CD14-positive monocyte (primary cell): Measurements from ENCODE around the gene EPB41. TPM values are rescaled to one million over a fixed set of nuclear protein-coding genes. Genes with fewer than 3 reads are reported as not detected.

ENCODE experiments used
- DNase-seq, 3 donors: peaks; one replicate each; pipeline ENCODE4 v3.0.0-alpha.2; 2011 to 2022
- H2AFZ ChIP-seq: 2 replicates; pipeline ENCODE4 v1.6.0; 2012; ENCODE audit warnings: mild to moderate bottlenecking, low read depth, low read length, inconsistent platforms; ENCODE audit not compliant: insufficient read depth, poor library complexity, severe bottlenecking
- H3K27ac ChIP-seq, 2 donors: 1 replicate in 1 of 2; 2 replicates in 1 of 2; pipeline ENCODE4 v1.5.1; 2012 to 2013; ENCODE audit warnings: low read length in 2 of 2, control low read depth in 1 of 2, inconsistent platforms in 1 of 2, low read depth in 1 of 2, mild to moderate bottlenecking in 1 of 2
- H3K27me3 ChIP-seq, 2 donors: one replicate each; pipeline versions ENCODE4 v1.6.0 to v1.6.1; 2011 to 2013; ENCODE audit warnings: low read length in 2 of 2; ENCODE audit not compliant: control insufficient read depth in 2 of 2, insufficient read depth in 2 of 2
- H3K36me3 ChIP-seq, 2 donors: replicated peaks in 1 of 2; 1 replicate in 1 of 2; 2 replicates in 1 of 2; pipeline versions ENCODE4 v1.5.1 to v1.6.1; 2012 to 2013; ENCODE audit warnings: low read length in 2 of 2, control low read depth in 1 of 2, inconsistent platforms in 1 of 2, mild to moderate bottlenecking in 1 of 2; ENCODE audit not compliant: insufficient read depth in 2 of 2, control insufficient read depth in 1 of 2
- H3K4me1 ChIP-seq, 2 donors: 1 replicate in 1 of 2; 2 replicates in 1 of 2; pipeline versions ENCODE4 v1.5.1 to v1.6.1; 2012 to 2013; ENCODE audit warnings: low read length in 2 of 2, control low read depth in 1 of 2, inconsistent platforms in 1 of 2, mild to moderate bottlenecking in 1 of 2, moderate library complexity in 1 of 2; ENCODE audit not compliant: insufficient read depth in 2 of 2, control insufficient read depth in 1 of 2
- H3K4me2 ChIP-seq: replicated peaks from 2 replicates; pipeline ENCODE3; 2012; ENCODE audit warnings: low read length, moderate library complexity, mild to moderate bottlenecking; ENCODE audit not compliant: poor library complexity, severe bottlenecking; ENCODE audit errors: extremely low read depth
- H3K4me3 ChIP-seq, 3 experiments: fragments of 200-600 bp in 1 of 3; sonication (generic) in 1 of 3; replicated peaks in 1 of 3; 1 replicate in 2 of 3; 2 replicates in 1 of 3; pipeline ENCODE4 v1.5.1; 2011 to 2013; ENCODE audit warnings: low read length in 3 of 3, mild to moderate bottlenecking in 3 of 3, control low read depth in 2 of 3, low read depth in 2 of 3, inconsistent platforms in 1 of 3, moderate library complexity in 1 of 3
- H3K79me2 ChIP-seq: 2 replicates; pipeline ENCODE4 v1.6.0; 2012; ENCODE audit warnings: mild to moderate bottlenecking, control low read depth, inconsistent platforms, low read length, moderate library complexity; ENCODE audit not compliant: insufficient read depth
- H3K9ac ChIP-seq: 2 replicates; pipeline ENCODE4 v1.6.0; 2017; ENCODE audit warnings: low read length, mild to moderate bottlenecking; ENCODE audit not compliant: insufficient read depth, poor library complexity, severe bottlenecking
- H3K9me3 ChIP-seq, 2 donors: replicated peaks in 1 of 2; 1 replicate in 1 of 2; 2 replicates in 1 of 2; pipeline versions ENCODE4 v1.5.1 to v1.6.1; 2012 to 2013; ENCODE audit warnings: low read length in 2 of 2, control low read depth in 1 of 2; ENCODE audit not compliant: control insufficient read depth in 1 of 2, insufficient read depth in 1 of 2
- H4K20me1 ChIP-seq: 2 replicates; pipeline ENCODE4 v1.6.0; 2012; ENCODE audit warnings: mild to moderate bottlenecking, low read length, control low read depth, moderate library complexity; ENCODE audit not compliant: insufficient read depth
- H3K27ac Mint-ChIP-seq, 7 donors: one replicate each; pipeline ENCODE4 v1.8.0; 2020; ENCODE audit warnings: mild to moderate bottlenecking in 7 of 7, mixed read lengths in 7 of 7, moderate library complexity in 6 of 7, inconsistent platforms in 2 of 7
- H3K27me3 Mint-ChIP-seq, 3 donors: one replicate each; pipeline ENCODE4 v1.8.0; 2021 to 2022; ENCODE audit warnings: low read depth in 3 of 3, mild to moderate bottlenecking in 3 of 3, mixed read lengths in 3 of 3, moderate library complexity in 3 of 3, inconsistent platforms in 1 of 3
- H3K36me3 Mint-ChIP-seq, 2 donors: one replicate each; pipeline ENCODE4 v1.8.0; 2020; ENCODE audit warnings: mixed read lengths in 2 of 2, inconsistent platforms in 1 of 2, mild to moderate bottlenecking in 1 of 2
- H3K4me1 Mint-ChIP-seq: one replicate; pipeline ENCODE4 v1.8.0; 2020; ENCODE audit warnings: mild to moderate bottlenecking, mixed read lengths
- H3K4me3 Mint-ChIP-seq, 2 donors: one replicate each; pipeline ENCODE4 v1.8.0; 2020; ENCODE audit warnings: mild to moderate bottlenecking in 2 of 2, mixed read lengths in 2 of 2, moderate library complexity in 1 of 2
- H3K9me3 Mint-ChIP-seq, 7 donors: one replicate each; pipeline ENCODE4 v1.8.0; 2020 to 2022; ENCODE audit warnings: mixed read lengths in 7 of 7, mild to moderate bottlenecking in 6 of 7, moderate library complexity in 6 of 7, inconsistent platforms in 2 of 7
- WGBS: methylation state at CpG from one replicate; pipeline ENCODE4 v1.1.5; 2013; ENCODE audit warnings: missing lambda C conversion rate; ENCODE audit not compliant: insufficient coverage; 5-methylcytosine and 5-hydroxymethylcytosine counted together
- intact Hi-C, 2 donors: fragments of 100-400 bp; cut with micrococcal nuclease; formaldehyde crosslinking; loops; one replicate each; pipeline versions ENCODE4 v1.15.0 to v1.15.1; 2023
- polyA plus RNA-seq, 3 donors: library from polyadenylated mRNA; depleted of rRNA in 1 of 3; unstranded in 2 of 3; stranded (reverse) in 1 of 3; fragments of 300-500 nt in 2 of 3; fragments of >200 nt in 1 of 3; fragmentation: Illumina TruSeq in 2 of 3; gene quantifications; 1 replicate in 2 of 3; 2 replicates in 1 of 3; pipeline ENCODE4 v1.2.3, GENCODE V29; 2012 to 2021
- TF ChIP-seq, protein P1 (sequence below): fragments of 200-600 bp; IDR thresholded peaks from one replicate; pipeline ENCODE4 v1.8.0; 2022; ENCODE audit warnings: antibody characterized with exemption, mild to moderate bottlenecking

The EPB41 gene
- polyA plus RNA-seq, 3 donors: 11.3 to 19.4 (median 18.9) TPM

DNA sequence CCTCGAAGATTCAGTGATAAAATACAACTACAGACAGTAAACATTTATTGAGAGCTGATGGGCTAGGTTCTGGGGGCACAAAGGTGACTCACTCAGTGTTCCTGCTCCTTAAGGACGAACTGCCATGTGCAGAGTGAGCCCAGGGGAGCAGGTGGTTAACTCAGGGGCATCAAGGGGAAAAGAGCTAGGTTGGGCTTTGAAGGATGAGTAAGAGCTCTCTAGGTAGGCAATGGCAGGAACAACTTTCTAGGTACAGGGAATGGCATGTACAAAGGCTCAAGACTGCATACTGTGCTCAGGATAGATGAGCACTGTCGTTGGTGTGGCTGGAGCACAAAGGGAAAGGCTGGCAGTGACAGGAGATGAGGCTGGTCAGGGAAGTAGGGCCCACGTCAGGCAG is 16.6 kb upstream of the EPB41 start:
- WGBS: 54% methylated on average over 3 of the region's 4 CpGs
- H3K27ac ChIP-seq: peak overlapping the region in 1 of 2 donors; percentile 56
- H3K9me3 ChIP-seq: no peaks in the 10 kb centered on the region
- DNase-seq: no peak
- TF ChIP-seq, protein P1, sequence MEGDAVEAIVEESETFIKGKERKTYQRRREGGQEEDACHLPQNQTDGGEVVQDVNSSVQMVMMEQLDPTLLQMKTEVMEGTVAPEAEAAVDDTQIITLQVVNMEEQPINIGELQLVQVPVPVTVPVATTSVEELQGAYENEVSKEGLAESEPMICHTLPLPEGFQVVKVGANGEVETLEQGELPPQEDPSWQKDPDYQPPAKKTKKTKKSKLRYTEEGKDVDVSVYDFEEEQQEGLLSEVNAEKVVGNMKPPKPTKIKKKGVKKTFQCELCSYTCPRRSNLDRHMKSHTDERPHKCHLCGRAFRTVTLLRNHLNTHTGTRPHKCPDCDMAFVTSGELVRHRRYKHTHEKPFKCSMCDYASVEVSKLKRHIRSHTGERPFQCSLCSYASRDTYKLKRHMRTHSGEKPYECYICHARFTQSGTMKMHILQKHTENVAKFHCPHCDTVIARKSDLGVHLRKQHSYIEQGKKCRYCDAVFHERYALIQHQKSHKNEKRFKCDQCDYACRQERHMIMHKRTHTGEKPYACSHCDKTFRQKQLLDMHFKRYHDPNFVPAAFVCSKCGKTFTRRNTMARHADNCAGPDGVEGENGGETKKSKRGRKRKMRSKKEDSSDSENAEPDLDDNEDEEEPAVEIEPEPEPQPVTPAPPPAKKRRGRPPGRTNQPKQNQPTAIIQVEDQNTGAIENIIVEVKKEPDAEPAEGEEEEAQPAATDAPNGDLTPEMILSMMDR: no peak
- Mint-ChIP-seq H3K4me3 (peak overlapping the region in 1 of 2 donors; percentile 75), H3K27ac (peak overlapping the region in 5 of 7 donors; percentile 40 to 82 (median 70)), H3K36me3 (peaks cover 29 to 40% of the 10 kb centered on the region in 2 donors), H3K9me3 (no peaks in the 10 kb centered on the region), H3K4me1 (peaks cover 38% of the 10 kb centered on the region), H3K27me3 (no peaks in the 10 kb centered on the region)
- intact Hi-C loops: no loop called here
- H2AFZ ChIP-seq: no peak overlapping the region
- H3K9ac ChIP-seq: no peak overlapping the region
- H3K4me1 ChIP-seq: peaks cover 23 to 29% of the 10 kb centered on the region in 2 donors
- peaks cover 16 to 31% of the 10 kb centered on the region in 2 donors for H3K36me3 ChIP-seq
- H4K20me1 ChIP-seq: peaks cover 49% of the 10 kb centered on the region
- H3K27me3 ChIP-seq: no peaks in the 10 kb centered on the region
- H3K79me2 ChIP-seq: peaks cover 45% of the 10 kb centered on the region
- H3K4me2 ChIP-seq: no peak overlapping the region
- H3K4me3 ChIP-seq: peak overlapping the region in 1 of 3 experiments; percentile 48

DNA sequence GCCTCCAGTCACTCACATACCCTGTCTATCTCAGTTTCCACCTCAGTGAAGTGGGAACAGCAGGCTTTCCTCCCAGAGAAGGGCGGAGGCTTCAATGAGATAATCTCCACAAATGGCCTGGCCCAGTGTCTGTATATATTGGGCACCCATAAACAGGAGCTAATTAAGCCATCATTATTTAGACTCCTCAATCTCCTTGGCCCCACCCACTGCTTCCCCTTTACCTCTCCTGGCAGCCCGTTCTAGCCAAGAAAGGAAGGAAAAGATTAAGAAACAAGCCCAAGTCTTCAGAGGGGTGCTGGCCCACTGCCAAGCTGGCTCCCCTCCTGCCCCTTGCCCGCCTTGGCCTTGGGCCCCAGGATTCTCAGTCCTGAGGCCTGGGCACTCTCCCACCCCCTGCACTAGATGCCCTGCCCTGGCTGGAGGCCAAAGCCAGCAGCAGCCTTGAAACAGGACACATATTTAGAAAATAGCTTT is 15.9 kb upstream of the EPB41 start:
- H3K36me3 Mint-ChIP-seq: peaks cover 27 to 36% of the 10 kb centered on the region in 2 donors
- DNase-seq: peak in 1 of 3 donors; percentile 40
- Histone ChIP-seq H3K4me1 (peaks cover 23 to 29% of the 10 kb centered on the region in 2 donors), H3K4me2 (peak overlapping the region; percentile 52), H4K20me1 (peaks cover 49% of the 10 kb centered on the region), H3K27me3 (no peaks in the 10 kb centered on the region), H3K79me2 (peaks cover 51% of the 10 kb centered on the region), H3K36me3 (peaks cover 16 to 26% of the 10 kb centered on the region in 2 donors), H3K27ac (peak overlapping the region; percentile 56 to 60), H3K9me3 (no peaks in the 10 kb centered on the region), H2AFZ (peak overlapping the region; percentile 10), H3K9ac (peak overlapping the region; percentile 9), H3K4me3 (peak overlapping the region in 1 of 3 experiments; percentile 48)
- H3K4me1 Mint-ChIP-seq: peaks cover 38% of the 10 kb centered on the region
- peak overlapping the region in 6 of 7 donors; percentile 22 to 89 (median 76) for H3K27ac Mint-ChIP-seq
- peak overlapping the region; percentile 63 to 75 for H3K4me3 Mint-ChIP-seq
- TF ChIP-seq, protein P1: no peak
- intact Hi-C loops: no loop called here
- H3K9me3 Mint-ChIP-seq: no peaks in the 10 kb centered on the region
- no peaks in the 10 kb centered on the region for H3K27me3 Mint-ChIP-seq
- 33% methylated on average over 2 of the region's 3 CpGs for WGBS
